ENCODE measurements around the gene FOXC2.

FOXC2 gene

GRCh38 chr16:86547286-86547685, 19.3 kb upstream of the FOXC2 start:
- no peak for TF ChIP-seq CTCF (IDR thresholded peaks at IDR 0.05; ENCODE audit: control insufficient read depth, insufficient read depth, low read depth, low read length, missing control alignments)
- H3K4me3 ChIP-seq (ENCODE audit: control insufficient read depth, low read depth, low read length) = no peak overlapping the region
- DNase-seq (ENCODE audit: low read depth) = no peak

GRCh38 chr16:86549076-86549892, 17.3 kb upstream of the FOXC2 start:
- H3K4me3 ChIP-seq (ENCODE audit: control insufficient read depth, low read depth, low read length) = no peak overlapping the region
- TF ChIP-seq CTCF (IDR thresholded peaks at IDR 0.05; ENCODE audit: control insufficient read depth, insufficient read depth, low read depth, low read length, missing control alignments) = no peak
- DNase-seq (ENCODE audit: low read depth) = no peak

- H3K4me3 ChIP-seq (ENCODE audit: control insufficient read depth, low read depth, low read length) = no peak overlapping the region
- no peak for DNase-seq (ENCODE audit: low read depth)
- TF ChIP-seq CTCF (IDR thresholded peaks at IDR 0.05; ENCODE audit: control insufficient read depth, insufficient read depth, low read depth, low read length, missing control alignments) = no peak
Observed at GRCh38 chr16:86549893-86550190, 16.8 kb upstream of the FOXC2 start.

GRCh38 chr16:86550281-86550680, 16.3 kb upstream of the FOXC2 start:
- DNase-seq (ENCODE audit: low read depth) = no peak
- H3K4me3 ChIP-seq (ENCODE audit: control insufficient read depth, low read depth, low read length) = no peak overlapping the region
- TF ChIP-seq CTCF (IDR thresholded peaks at IDR 0.05; ENCODE audit: control insufficient read depth, insufficient read depth, low read depth, low read length, missing control alignments) = no peak

- DNase-seq (ENCODE audit: low read depth) = no peak
- H3K4me3 ChIP-seq (ENCODE audit: control insufficient read depth, low read depth, low read length) = no peak overlapping the region
- TF ChIP-seq CTCF (IDR thresholded peaks at IDR 0.05; ENCODE audit: control insufficient read depth, insufficient read depth, low read depth, low read length, missing control alignments) = no peak
Observed at GRCh38 chr16:86553356-86553755, 13.3 kb upstream of the FOXC2 start.

- H3K4me3 ChIP-seq (ENCODE audit: control insufficient read depth, low read depth, low read length) = peak overlapping the region; percentile 91
- DNase-seq (ENCODE audit: low read depth) = no peak
- no peak for TF ChIP-seq CTCF (IDR thresholded peaks at IDR 0.05; ENCODE audit: control insufficient read depth, insufficient read depth, low read depth, low read length, missing control alignments)
Observed at GRCh38 chr16:86554599-86554916, 12.1 kb upstream of the FOXC2 start.
